Adrenal gland (tissue), 12 donors: ENCODE results near the gene C12orf42. TPM values are rescaled to one million over a fixed set of nuclear protein-coding genes. Genes with fewer than 3 reads are reported as not detected.

Experiments used
- DNase-seq, 7 donors: peaks; one replicate each; pipeline ENCODE4 v3.0.0-alpha.2; 2019 to 2020
- H3K27ac ChIP-seq, 5 donors: fragments of 200-600 bp; sonication (generic) in 4 of 5; 1 replicate in 3 of 5; 2 replicates in 2 of 5; pipeline versions ENCODE4 v1.5.1 to v1.8.0; 2016 to 2020; ENCODE audit warnings: mild to moderate bottlenecking in 1 of 5
- H3K27me3 ChIP-seq: fragments of 200-600 bp; 2 replicates; pipeline ENCODE4 v1.8.0; 2021
- H3K36me3 ChIP-seq, 2 donors: fragments of 200-600 bp; replicated peaks in 1 of 2; 1 replicate in 1 of 2; 2 replicates in 1 of 2; pipeline versions ENCODE4 v1.5.1 to v1.8.0; 2018 to 2022
- H3K4me1 ChIP-seq, 2 donors: fragments of 200-600 bp; replicated peaks in 1 of 2; 1 replicate in 1 of 2; 2 replicates in 1 of 2; pipeline versions ENCODE4 v1.5.1 to v1.8.0; 2018 to 2021
- H3K4me3 ChIP-seq, 4 donors: fragments of 200-600 bp; sonication (generic) in 3 of 4; one replicate each; pipeline ENCODE4 v1.5.1; 2016 to 2018
- H3K9me3 ChIP-seq, 3 donors: fragments of 200-600 bp; sonication (generic) in 1 of 3; replicated peaks in 1 of 3; 1 replicate in 2 of 3; 2 replicates in 1 of 3; pipeline versions ENCODE4 v1.5.1 to v1.8.0; 2016 to 2021
- CTCF ChIP-seq, 6 experiments: fragments of 450-650 bp in 4 of 6; fragments of 200-600 bp in 2 of 6; sonication (generic) in 1 of 6; IDR thresholded peaks; 1 replicate in 5 of 6; 2 replicates in 1 of 6; pipeline versions ENCODE4 v1.5.1 to v1.8.0; 2016 to 2021; ENCODE audit warnings: antibody characterized with exemption in 6 of 6, mild to moderate bottlenecking in 2 of 6, moderate library complexity in 1 of 6
- POLR2A ChIP-seq, 2 donors: fragments of 450-650 bp; IDR thresholded peaks; one replicate each; pipeline ENCODE4 v1.6.1; 2017; ENCODE audit warnings: antibody characterized with exemption in 2 of 2, mild to moderate bottlenecking in 2 of 2, moderate library complexity in 1 of 2
- WGBS, 4 donors: extraction: QIAGEN DNeasy Blood & Tissue Kit in 2 of 4; methylation state at CpG; one replicate each; pipeline versions ENCODE4 v1.1.5 to v1.1.7; 2013 to 2017; 5-methylcytosine and 5-hydroxymethylcytosine counted together
- intact Hi-C, 2 donors: fragments of 100-400 bp; cut with DNase I; formaldehyde crosslinking; loops; one replicate each; pipeline versions ENCODE4 v1.14.1 to v1.15.0; 2022 to 2023
- polyA plus RNA-seq, 3 donors: library from polyadenylated mRNA; stranded (reverse); fragments of 200-250 nt in 2 of 3; fragments of 350-450 nt in 1 of 3; fragmentation: Illumina TruSeq in 1 of 3; extraction: RNeasy Lipid Tissue Mini Kit (QIAGEN cat#74804) in 1 of 3; gene quantifications; one replicate each; pipeline ENCODE4 v1.2.3, GENCODE V29; 2013 to 2014
- total RNA-seq, 9 donors: library from RNA; depleted of rRNA in 4 of 9; stranded (reverse); fragments of >200 nt in 4 of 9; fragments of 120-200 nt in 1 of 9; fragmentation: NEBNext Ultra II Directional in 1 of 9; extraction: Animal tissue kit (Norgen Biotek cat#: 25700) in 1 of 9; gene quantifications; one replicate each; pipeline versions ENCODE4 v1.1.0 to v1.2.4, GENCODE V29; 2013 to 2023
- donor health status: healthy with polysubstance abuse.
- donor health status: Bipolar disorder and iron deficiency.
- donor health status: DM: yes; HTN: yes; CAD: no.
- donor health status: DM: no; HTN: no; CAD: no.
- donor health status: DM: no; HTN: no; CAD: no.
- donor health status: DM: yes; HTN: yes; CAD: no.

Gene C12orf42
- total and polyA plus RNA-seq, 12 donors, result 0.07 TPM; not detected in 11

DNA sequence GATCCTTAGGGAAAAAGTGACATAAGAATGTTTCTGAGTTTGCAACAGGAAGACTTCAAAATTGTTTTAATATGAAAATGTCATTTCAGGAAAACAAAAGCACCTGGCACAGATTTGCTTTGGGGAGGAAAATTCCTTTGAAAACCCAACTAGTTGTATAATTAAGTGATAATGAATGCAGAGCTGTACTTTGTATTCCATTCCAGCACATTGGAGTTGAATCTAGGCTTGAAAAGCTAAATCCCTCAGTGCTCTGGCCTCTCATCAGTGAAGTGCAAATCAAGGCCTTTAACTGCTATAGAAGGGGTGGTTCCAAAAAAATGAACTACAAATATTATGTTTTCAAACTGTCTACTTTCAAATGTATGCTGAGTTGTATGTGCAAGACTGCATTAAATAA, 19.6 kb upstream of the C12orf42 start:
- H3K36me3 ChIP-seq, result no peaks in the 10 kb centered on the region
- no peak overlapping the region for H3K4me3 ChIP-seq
- no peak overlapping the region for H3K27ac ChIP-seq
- intact Hi-C loops, result no loop called here
- no peak for DNase-seq
- TF ChIP-seq CTCF (IDR thresholded peaks at IDR 0.05), result no peak
- no peak for TF ChIP-seq POLR2A (IDR thresholded peaks at IDR 0.05)
- H3K4me1 ChIP-seq, result no peaks in the 10 kb centered on the region
- H3K9me3 ChIP-seq, result no peaks in the 10 kb centered on the region
- no peaks in the 10 kb centered on the region for H3K27me3 ChIP-seq

DNA sequence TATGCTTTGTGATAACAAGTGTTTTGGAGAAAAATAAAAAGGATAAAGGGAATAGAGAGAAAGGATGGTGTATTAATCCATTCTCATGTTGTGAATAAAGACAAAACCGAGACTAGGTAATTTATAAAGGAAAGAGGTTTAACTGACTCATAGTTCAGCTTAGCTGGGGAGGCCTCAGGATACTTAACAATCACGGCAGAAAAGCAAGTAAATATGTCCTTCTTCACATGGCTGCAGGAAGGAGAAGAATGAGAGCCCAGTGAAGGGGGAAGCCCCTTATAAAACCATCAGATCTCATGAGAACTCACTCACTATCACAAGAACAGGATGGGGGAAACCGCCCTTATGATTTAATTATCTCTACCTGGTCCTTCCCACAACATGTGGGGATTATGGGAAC, 18.1 kb upstream of the C12orf42 start:
- TF ChIP-seq POLR2A (IDR thresholded peaks at IDR 0.05) (no peak), CTCF (IDR thresholded peaks at IDR 0.05) (no peak)
- no peak for DNase-seq
- no peaks in the 10 kb centered on the region for H3K36me3 ChIP-seq
- WGBS, 4 donors, result 65 to 84% (median 75%) methylated on average over 3 of the region's 3 CpGs
- intact Hi-C loops, result no loop called here
- H3K4me3 ChIP-seq, result no peak overlapping the region
- H3K9me3 ChIP-seq, result no peaks in the 10 kb centered on the region
- H3K4me1 ChIP-seq, result no peaks in the 10 kb centered on the region
- no peaks in the 10 kb centered on the region for H3K27me3 ChIP-seq
- H3K27ac ChIP-seq, result no peak overlapping the region

- H3K4me3 ChIP-seq, result no peak overlapping the region
- no peak for DNase-seq
- H3K4me1 ChIP-seq, result no peaks in the 10 kb centered on the region
- TF ChIP-seq POLR2A (IDR thresholded peaks at IDR 0.05) (no peak), CTCF (IDR thresholded peaks at IDR 0.05) (no peak)
- no peaks in the 10 kb centered on the region for H3K36me3 ChIP-seq
- no peak overlapping the region for H3K27ac ChIP-seq
- intact Hi-C loops, result no loop called here
- no peaks in the 10 kb centered on the region for H3K9me3 ChIP-seq
- 71 to 83% (median 81%) methylated on average over 9 of the region's 9 CpGs for WGBS, 4 donors
- H3K27me3 ChIP-seq, result no peaks in the 10 kb centered on the region
These were observed 9.8 kb upstream of the C12orf42 start for GRCh38 chr12:103505371-103506236.

DNA sequence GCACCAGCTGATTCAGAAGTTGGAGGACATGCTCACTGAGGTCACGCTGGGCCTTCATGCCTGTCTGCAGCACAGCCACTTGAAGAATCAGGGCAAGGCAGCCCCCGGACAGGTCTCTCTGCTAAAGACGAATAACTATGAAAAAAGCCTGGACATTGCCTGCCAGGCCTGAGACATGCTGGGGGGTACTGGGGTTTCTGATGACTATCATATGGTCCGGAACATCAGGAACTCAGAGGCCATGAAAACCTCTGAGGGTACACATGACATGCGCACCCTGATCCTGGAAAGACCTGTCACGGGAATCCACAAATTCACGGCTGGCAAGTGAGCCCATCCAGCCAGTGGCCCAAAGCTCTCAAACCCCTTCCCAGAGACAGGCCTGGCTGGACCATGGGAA, 8.8 kb upstream of the C12orf42 start:
- TF ChIP-seq CTCF (IDR thresholded peaks at IDR 0.05) (no peak), POLR2A (IDR thresholded peaks at IDR 0.05) (no peak)

More for the DNA sequence above, 8.8 kb upstream of the C12orf42 start:
- Histone ChIP-seq H3K27ac (no peak overlapping the region), H3K27me3 (no peaks in the 10 kb centered on the region), H3K4me3 (no peak overlapping the region), H3K4me1 (no peaks in the 10 kb centered on the region), H3K36me3 (no peaks in the 10 kb centered on the region), H3K9me3 (no peaks in the 10 kb centered on the region)
- no peak for DNase-seq
- WGBS, 4 donors, result 76 to 89% (median 80%) methylated on average over 5 to 7 of the region's 7 CpGs
- intact Hi-C loops, result no loop called here
